Epithelial cell of esophagus (primary cell): ENCODE data around the gene FBXL3.

Experiments
- DNase-seq: peaks from one replicate; pipeline ENCODE4 v3.0.0; 2010; ENCODE audit warnings: low read depth
- H3K4me3 ChIP-seq: 2 replicates; pipeline ENCODE4 v1.5.1; 2011; ENCODE audit warnings: mild to moderate bottlenecking, low read length, control low read depth
- TF ChIP-seq, protein P1 (sequence below): IDR thresholded peaks from 2 replicates; pipeline ENCODE4 v1.5.1; 2011; ENCODE audit warnings: low read depth, mild to moderate bottlenecking, low read length, control low read depth, inconsistent platforms; ENCODE audit not compliant: insufficient read depth; ENCODE audit errors: missing control alignments

The FBXL3 gene

DNA sequence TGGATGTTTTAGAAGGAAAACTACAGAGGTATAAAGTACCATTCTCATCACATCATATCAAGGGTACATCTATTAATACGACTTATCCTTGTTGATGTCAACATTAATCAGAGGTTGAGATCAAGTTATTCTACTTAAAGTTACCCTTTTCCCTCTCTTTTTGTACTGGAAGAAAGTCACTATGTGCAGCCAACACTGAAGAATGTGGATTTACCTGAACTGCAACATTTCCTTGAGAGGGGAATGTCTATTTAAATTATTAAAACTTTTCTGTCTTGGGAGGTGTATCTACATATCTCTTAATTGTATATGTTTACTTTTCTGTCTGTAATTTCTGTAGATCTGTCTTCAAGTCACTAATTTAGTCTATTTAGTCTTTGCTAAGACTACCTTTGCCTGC lies 2.5 kb upstream of the FBXL3 start:
- H3K4me3 ChIP-seq, result no peak overlapping the region
- TF ChIP-seq, protein P1, sequence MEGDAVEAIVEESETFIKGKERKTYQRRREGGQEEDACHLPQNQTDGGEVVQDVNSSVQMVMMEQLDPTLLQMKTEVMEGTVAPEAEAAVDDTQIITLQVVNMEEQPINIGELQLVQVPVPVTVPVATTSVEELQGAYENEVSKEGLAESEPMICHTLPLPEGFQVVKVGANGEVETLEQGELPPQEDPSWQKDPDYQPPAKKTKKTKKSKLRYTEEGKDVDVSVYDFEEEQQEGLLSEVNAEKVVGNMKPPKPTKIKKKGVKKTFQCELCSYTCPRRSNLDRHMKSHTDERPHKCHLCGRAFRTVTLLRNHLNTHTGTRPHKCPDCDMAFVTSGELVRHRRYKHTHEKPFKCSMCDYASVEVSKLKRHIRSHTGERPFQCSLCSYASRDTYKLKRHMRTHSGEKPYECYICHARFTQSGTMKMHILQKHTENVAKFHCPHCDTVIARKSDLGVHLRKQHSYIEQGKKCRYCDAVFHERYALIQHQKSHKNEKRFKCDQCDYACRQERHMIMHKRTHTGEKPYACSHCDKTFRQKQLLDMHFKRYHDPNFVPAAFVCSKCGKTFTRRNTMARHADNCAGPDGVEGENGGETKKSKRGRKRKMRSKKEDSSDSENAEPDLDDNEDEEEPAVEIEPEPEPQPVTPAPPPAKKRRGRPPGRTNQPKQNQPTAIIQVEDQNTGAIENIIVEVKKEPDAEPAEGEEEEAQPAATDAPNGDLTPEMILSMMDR, result no peak
- DNase-seq, result peak; percentile 28

DNA sequence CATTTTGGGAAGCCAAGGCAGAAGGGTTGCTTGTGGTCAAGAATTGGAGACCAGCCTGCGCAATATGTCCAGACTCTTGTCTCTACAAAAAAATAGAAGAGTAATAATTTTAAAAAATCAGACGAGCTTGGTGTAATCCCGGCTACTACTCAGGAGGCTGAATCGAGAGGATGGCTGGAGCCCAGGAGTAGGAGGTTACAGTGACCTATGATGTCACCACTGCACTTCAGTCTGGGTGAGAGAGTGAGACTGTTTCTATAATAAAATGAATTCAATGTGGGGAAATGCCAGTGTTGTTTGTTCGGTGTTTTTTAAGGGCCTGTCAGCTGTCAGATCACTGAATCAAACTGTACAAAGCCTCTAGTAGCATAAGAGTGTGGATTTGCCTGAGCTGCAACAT lies 1.2 kb upstream of the FBXL3 start:
- no peak overlapping the region for H3K4me3 ChIP-seq
- peak; percentile 7 for DNase-seq
- TF ChIP-seq, protein P1, result no peak

DNA sequence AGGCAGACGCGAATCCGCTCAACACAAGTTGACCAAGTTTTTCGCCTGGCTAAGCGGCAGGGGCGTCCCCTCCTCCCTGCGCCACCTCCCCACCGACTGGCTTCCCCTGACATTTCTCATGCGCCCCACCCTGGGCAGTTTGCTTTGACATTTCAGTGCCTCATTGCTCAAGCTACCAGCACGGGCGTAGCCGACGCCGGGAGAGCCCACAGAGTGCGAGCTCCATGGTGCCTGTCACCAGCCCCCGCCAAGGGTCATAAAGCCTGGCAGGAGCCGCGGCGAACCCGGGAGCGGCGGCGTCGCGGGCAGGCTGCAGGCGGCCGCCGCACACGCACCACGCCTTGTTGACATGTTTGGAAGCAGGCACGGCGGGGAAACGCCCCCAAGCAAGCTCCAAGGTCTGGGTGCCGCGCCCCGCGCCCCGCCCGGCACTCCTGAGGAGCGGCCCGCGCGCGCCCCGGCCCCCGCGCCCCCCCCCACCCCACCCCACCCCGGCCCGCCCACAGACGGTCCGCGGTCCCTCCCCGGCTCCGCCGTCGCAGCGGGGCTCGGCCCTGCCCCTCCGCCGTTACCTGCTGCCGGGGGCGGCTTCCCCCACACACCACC lies 601 bp downstream of the FBXL3 start:
- peak; percentile 89 for DNase-seq
- peak overlapping the region; percentile 59 for H3K4me3 ChIP-seq
- TF ChIP-seq, protein P1, result no peak

DNA sequence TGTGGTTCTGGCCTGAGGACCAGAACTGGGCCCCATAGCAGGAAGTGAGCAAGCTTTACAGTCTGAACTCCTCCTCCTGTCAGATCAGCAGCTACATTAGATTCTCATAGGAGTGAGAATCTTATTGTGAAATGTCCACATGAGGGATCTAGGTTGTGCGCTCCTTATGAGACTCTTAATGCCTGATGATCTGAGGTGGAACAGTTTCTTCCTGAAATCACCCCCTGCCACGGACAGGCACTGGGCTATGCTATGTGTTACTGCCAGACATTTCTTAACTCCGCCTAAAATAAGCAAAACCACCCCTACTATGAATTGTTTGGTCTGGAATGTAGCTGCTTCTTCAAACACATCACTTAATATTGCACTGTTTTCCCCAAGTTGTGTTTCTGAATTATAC lies 4.6 kb downstream of the FBXL3 start:
- DNase-seq, result peak; percentile 24
- TF ChIP-seq, protein P1, result no peak
- no peak overlapping the region for H3K4me3 ChIP-seq

DNA sequence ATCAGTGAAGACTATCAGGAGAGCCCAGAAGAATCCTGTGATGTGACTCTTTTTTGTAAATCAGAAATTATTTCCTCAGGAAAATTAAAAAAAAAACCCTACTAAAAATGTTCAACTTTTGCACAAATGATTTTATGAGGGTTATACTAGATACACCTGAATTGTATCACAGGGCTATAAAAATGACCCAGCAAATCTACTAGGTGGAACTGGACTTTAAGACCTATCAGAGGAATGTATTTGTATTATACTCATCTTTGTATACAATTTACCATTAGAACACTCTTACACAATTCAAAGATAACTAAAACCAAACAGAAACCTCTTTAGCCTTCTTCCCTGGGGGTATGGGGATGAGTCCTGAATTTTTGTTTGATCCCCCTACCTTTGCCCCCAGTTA lies 7.2 kb downstream of the FBXL3 start:
- no peak for DNase-seq
- TF ChIP-seq, protein P1, result no peak
- H3K4me3 ChIP-seq, result no peak overlapping the region

DNA sequence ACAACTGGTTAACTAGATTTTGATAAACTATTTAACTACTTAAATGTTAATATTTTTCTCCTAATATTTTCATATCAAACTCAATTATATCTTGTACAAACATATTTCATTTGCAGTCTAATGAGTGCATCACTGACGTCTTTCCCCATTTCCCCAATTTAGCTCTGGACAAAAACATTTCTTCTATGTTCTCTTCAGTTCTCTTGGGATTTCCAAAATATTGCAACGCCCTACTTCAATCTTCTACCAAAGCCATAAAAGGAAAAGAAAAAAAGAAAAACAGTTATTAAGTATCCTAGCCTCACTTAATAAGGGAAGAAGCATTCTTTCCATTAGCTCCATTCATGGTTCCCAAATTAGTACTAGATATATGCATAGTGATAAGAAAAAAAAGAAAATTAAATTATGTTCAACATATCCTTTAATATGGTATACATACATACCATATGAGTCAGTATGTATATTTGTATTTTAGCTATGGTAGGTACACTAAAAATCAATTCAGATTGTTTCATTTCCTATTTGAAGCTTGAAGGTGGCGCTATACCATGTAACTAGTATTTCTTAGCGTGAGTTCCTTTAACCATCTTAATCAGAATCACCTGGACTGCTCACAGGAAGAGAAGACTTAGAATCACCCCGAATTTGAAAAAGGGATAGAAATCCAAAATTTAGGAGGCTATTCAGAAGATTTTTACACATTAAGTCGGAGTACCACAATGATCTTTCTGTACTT lies 9.9 kb downstream of the FBXL3 start:
- no peak for DNase-seq
- no peak overlapping the region for H3K4me3 ChIP-seq
- TF ChIP-seq, protein P1, result no peak

DNA sequence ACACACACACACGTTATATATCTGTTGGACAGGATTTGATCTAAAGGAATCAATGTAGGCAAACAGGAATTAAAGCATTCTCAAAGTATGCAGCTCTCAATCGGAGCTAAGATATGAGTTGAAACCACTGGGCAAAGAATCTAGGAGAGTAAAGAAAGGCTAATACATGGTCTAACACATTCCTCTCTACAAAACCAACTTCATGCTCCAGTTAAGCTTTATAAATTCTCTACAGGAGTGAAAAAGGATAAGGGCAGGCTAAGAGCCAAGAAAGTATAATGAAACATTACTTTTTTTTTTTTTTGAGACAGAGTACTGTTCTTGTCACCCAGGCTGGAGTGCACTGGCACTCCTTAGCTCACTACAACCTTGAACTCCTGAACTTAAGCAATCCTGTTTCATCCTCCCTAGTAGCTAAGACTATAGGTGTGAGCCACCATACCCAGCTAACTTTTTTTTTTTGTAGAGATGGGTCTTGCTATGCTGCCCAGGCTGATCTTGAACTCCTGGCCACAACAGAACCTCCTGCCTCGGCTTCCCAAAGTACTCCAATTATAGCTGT lies 10.6 kb downstream of the FBXL3 start:
- DNase-seq, result no peak
- TF ChIP-seq, protein P1, result no peak
- H3K4me3 ChIP-seq, result no peak overlapping the region
